Large intestine (tissue), 1 donor: Measurements from ENCODE around the gene NFKB1. TPM values are rescaled to one million over a fixed set of nuclear protein-coding genes. Genes with fewer than 3 reads are reported as not detected.

ENCODE experiments used
- polyA plus RNA-seq: library from polyadenylated mRNA; unstranded; fragments of 120-200 nt; gene quantifications from one replicate; pipeline ENCODE4 v1.2.1, GENCODE V29; 2013

Gene NFKB1
- polyA plus RNA-seq, 1 donor, result 26.3 TPM

Other genes starting within 250 kb of the NFKB1 start
- 8.0 TPM for gene SLC39A8, start 155.9 kb upstream of the NFKB1 start, polyA plus RNA-seq